ENCODE data around the gene SLC18A3.

The SLC18A3 gene

DNA sequence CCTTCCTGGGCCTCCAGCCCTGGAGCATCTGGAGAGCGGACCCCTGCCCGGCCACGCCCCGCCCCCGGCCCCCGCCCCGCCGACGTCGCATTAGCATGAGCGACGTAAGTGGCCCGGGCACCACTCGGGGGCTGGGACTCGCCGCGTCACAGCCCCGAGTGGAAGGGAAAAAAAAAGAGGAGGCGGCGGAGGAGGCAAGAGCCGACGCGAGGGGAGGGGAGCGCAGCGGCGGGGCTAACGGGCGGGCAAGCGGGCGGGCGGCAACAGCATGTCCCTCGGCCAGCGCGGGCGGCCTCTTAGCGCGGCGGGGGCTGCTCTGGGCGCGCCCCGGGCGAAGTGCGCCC is at the start of gene SLC18A3:
SLC18A3 (plus strand) TSS at position 197 of the 344 bp plus-strand sequence. CDS start 431 bp downstream, outside the sequence.
- DNase-seq (ENCODE audit: low read depth) = no peak

DNA sequence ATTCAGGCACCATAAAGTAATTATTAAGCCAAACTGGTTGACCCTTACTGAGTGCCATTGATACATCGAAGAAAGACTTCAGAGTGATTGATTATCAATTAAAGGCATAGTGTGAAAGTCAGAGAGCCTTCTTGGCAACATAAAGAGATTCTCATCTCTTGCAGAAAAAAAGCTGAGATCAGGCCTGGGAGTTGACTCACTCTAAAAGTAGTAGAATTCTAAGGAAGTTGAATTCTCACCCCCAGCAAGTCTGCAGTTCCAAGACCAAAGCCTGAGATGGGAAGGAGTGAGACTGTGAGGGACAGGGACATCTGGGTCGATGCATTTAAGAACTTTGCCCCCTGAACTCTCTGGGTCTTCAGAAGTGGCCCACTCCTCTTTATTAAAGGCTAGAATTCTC is 49.6 kb upstream of the SLC18A3 start:
- DNase-seq (ENCODE audit: low read depth) = no peak

DNA sequence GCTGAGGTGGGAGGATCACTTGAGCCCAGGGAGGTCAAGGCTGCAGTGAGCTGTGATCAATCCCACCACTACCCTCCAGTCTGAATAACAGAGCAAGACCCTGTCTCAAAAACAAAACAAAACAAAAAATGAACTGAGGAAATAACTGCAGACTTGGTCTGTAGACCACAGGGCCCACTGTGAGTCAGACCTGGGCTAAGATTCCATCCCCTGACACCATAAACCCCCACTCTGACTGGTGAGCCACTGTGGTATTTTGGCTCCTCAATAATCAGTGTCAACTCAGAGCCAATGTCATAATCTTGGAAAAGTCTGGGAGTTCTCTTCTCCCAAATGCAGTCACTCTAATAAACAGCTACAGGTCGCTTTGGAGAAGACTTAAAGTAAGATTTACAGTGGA is 47.2 kb upstream of the SLC18A3 start:
- DNase-seq (ENCODE audit: low read depth) = no peak

DNA sequence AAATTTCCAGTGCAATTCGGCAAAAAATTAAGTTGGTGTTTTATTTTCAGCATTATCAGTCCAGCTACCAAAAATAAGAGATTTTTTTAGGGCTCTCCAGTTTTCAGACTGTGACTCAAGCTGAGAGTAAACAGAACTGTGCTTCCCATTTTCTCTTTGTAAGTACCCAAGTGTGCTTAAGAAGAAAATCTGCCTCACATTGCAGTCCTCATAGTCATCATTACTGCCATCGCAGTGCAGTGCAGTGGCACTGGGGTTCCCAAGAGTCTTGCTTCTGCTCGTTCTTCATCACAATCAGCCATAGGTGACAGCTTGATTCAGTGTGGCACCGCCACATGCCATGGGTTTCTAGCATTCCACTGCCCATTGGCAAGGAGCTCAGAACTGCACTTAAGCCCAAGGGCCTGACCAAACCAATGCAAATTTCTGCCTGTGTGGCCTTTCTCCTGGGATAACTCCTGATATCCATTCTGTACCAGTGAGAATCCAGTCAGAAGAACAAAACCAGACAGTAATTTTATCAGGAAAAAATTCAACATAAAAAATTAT is 45.6 kb upstream of the SLC18A3 start:
- DNase-seq (ENCODE audit: low read depth) = no peak

DNA sequence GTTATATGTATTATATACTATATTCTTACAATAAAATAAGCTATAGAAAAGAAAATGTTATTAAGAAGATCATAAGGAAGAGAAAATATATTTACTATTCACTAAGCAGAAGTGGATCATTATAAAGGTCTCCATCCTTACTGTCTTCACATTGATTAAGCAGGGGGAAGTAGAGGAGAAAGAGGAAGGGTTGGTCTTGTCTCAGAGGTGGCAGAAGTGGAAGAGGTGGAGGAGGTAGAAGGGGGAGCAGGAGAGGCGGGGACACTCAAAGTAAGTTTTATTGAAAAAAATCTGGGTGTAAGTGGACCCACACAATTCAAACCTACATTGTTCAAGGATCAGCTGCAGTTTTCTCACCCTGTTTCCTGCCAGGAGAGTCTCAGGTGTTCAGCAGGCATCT is 42.3 kb upstream of the SLC18A3 start:
- DNase-seq (ENCODE audit: low read depth) = no peak

DNA sequence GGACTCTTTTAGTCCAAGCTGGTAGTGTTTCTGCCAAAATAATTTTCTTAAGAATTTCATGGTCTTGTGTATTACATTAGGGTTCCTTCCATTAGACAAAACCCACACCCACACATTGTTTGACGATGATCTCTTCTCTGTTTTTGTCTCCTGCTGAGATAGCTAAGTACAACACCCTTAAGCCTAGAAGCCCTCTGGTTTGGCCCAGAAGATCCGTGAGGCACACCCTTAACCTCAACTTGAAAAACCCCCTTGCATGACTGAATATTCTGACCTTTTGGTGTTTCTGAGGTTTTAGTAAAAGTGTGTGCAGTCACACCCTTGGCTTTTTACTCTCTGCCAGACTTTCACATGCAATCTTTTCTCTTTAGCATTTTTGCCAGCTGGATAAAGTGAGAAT is 41.9 kb upstream of the SLC18A3 start:
- no peak for DNase-seq (ENCODE audit: low read depth)

DNA sequence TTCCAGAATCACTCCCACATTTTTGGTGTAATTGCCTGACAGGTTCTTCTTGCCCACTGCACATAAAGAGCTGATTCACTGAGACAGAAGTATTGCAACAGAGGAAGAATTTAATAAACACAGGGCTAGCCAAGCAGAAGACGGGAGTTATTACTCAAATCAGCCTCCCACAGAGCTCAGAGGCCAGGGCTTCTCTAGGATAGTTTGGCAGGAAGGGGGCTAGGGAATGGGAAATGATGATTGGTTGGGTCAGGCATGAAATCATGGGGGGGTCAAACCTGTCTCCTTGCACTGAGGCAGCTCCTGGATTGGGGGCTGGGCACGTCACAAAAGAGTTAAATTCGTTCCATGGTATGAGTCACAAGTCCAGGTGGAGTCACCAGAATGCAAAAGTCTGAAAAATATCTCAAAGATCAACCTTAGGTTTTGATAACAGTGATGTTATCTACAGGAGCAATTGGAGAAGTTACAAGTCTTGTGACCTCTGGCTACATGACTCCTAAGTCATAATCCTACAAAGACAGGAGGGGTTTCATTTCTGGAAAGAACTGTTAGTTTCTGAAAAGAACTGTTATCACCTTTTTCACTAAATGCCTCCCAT is 41.0 kb upstream of the SLC18A3 start:
- DNase-seq (ENCODE audit: low read depth) = no peak

DNA sequence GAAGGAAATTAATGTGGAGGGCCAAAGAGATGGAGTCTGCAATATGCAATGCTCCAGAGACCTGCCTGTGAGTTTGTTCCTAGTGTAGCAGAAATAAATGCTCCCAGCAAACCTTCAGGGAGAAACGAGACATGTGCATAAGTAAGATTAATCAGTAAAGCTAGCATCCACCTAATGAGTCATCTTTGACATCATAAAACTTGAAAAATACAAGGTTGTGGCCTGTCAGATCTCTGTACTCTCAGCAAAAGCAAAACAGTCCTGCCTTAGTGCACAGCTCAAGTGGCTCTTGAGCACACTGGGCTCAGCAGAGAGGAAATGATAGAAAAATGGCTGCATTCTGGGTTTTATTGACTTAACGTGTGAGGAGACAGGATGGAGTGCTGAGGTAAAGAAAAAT is 38.7 kb upstream of the SLC18A3 start:
- no peak for DNase-seq (ENCODE audit: low read depth)

DNA sequence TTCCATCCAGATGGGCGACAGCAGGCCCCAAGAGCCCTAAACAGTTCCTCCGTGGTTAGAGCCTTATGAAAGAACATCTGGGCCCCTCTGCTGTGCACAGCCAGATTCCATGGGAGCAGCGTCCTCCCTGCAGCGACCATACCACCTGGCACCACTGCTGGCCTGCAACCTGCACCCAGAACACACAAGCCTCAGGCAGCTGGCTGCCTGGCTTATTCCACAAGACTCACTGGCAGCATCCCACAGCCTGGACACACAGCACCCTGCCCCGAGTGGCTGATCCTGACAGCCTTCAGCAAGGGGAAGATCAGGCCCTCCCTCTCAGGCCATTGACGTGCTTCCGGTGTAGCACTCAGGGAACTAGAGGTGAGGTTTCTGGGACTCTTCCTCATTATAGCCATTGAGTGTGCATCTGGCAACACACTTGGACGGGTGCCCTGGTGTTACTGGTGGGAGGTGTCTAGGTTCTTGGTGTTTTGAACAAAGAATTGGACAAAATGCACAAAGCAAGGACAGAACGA is 37.5 kb upstream of the SLC18A3 start:
- no peak for DNase-seq (ENCODE audit: low read depth)

DNA sequence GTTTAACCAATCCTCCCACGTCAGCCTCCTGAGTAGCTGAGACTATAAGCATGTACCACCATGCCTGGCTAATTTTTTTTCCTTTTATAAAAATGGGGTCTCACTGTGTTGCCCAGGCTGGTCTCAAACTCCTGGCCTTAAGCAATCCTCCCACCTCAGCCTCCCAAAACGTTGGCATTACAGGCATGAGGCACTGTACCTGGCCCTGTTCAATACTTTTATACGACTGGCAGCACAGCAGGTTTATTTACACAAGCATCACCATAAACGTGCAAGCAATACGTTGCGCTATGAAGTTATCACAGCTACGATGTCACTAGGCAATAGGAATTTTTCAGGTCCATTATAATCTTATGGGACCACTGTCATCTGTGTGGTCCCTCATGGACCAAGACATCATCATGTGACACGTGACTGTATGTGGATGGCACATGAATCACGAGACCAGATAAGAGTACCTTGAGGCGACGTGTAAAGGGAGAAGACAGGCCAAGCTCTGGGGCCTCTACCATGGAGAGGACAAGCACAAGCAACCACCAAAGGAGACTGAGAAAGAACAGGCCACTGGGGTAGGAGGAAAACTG is 34.5 kb upstream of the SLC18A3 start:
- no peak for DNase-seq (ENCODE audit: low read depth)

DNA sequence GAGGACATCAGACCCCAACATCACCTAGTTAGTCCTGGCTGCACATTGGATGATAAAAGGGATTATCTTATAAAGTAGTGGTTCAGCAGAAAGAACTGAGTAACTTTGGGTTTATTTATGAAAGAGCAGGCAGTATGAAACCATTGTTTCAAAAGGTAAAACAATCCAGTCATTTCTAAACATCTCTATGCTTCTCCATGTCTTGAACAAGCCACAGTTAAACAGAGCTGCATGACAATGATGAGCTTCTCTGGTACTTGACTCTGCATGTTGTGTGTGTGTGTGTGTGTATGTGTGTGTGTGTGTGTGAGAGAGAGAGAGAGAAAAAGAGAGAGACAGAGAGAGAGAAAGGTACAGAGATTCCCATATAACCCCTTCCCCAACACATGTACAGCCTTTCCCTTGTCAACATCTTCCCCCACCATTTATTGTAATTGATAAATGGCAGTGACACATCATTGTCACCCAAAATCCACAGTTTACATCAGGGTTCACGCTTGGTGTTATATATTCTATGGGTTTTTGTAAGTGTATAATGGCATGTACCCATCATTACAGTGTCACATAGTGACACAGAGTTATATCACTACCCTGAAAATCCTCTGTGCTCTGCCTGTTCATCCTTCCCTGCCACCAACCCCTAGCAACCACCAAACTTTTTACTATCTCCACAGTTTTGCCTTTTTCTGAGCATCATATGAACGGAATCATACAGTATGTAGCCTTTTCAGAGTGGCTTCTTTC is 32.8 kb upstream of the SLC18A3 start:
- DNase-seq (ENCODE audit: low read depth) = no peak

DNA sequence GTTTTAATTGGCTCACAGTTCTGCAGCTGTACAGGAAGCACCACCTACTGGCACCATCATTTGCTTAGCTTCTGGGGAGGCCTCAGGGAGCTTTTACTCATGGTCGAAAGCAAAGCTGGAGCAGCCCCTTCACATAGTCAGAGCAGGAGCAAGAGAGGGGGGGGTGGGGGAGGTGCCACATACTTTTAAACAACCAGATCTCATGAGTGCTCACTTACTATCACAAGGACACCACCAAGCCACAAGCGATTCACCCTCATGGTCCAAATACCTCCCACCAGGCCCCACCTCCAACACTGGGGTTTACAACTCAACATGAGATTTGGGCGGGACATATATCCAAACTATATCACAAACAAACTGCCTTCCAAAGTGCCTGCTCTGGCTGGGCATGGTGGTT is 31.7 kb upstream of the SLC18A3 start:
- no peak for DNase-seq (ENCODE audit: low read depth)

DNA sequence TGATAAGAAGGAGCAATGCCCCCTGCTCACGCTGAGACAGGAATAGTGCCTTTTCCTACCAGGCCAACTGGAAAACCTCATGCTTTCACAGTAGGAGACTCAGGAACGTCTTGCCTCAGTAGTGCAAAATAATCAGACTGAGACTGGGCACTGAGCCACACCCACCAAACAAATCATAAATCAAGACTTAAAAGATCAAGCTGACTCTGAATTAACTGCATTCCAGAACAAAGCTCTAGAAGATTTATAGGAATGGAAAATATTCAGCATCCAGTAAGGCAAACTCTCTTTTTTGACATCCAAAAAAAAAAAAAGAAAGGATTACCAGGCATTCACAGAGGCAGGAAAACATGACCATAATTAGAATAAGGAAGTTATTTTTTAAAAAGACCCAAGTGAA is 30.5 kb upstream of the SLC18A3 start:
- no peak for DNase-seq (ENCODE audit: low read depth)

DNA sequence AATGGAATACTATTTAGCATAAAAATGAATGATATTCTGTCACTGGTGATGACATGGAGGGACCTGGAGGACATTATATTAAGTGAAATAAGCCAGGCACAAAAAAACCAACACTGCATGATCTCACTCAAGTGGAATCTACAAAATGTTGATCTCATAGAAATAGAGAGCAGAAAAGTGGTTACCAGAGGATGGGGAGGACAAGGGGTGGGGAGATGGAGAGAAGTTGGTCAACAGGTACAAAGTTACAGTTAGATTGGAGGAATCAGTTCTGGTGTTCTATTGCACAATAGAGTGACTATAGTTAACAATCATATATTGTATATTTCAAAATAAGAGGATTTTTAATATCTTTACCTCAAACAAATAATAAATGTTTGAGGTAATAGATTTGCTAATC is 24.7 kb upstream of the SLC18A3 start:
- no peak for DNase-seq (ENCODE audit: low read depth)

DNA sequence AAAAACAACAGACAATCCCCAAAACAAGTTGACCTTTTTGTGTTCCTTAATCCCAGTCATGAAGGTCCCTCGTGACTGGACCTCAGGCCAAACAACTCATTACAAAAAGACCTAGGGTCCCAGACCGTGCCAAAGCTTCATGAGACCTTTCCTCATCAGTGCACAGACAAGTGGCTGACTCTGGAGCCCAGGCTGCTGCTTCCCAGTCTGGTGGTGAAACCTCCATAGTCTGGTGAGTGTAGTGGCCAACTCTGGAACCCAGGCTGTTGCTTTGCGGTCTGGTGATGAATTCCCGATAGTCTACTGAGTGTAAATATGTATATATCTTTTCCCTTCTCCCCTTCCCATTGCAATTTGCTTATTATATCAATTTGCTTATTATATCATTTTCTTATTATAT is 22.1 kb upstream of the SLC18A3 start:
- DNase-seq (ENCODE audit: low read depth) = no peak

DNA sequence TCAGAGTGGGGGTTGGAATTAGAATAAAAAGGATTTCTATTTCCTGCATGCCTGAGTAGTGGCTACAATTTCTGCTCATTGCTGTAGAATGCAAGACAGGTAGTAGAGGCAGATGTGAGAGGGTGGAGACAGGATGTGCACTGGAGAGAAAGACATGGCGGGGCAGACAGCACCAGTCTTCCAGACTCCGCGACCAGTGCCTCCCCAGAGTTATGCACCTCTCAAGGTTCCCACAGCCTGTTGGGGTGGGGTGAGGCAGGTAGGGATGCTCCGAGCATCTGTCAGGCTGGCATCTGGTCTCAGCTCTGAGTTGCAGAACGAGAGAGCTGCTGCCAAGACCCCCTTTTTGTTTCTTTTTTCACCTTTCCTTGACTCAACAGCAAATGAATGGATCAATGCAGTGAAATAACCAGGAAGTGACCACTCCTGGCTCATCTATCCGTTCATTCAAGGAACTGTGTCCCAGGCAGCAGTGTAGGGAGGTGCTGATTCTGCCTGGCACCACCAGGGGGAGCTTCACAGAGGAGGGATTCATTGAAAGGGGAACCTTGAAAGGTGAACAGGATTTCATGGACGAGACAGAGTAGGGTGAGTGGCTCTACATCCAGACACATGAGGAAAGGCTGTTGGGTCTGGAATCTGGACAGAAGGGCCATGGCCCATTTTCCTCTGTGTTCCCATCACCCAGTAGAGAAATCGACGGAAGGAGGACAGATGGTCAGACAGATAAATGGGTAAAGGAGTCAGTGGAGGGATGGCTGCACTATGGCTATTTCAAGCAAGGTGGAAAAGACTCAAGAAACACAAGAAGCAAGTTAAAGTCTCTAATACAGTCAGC is 17.2 kb upstream of the SLC18A3 start:
- peak; percentile 16 for DNase-seq (ENCODE audit: low read depth)

DNA sequence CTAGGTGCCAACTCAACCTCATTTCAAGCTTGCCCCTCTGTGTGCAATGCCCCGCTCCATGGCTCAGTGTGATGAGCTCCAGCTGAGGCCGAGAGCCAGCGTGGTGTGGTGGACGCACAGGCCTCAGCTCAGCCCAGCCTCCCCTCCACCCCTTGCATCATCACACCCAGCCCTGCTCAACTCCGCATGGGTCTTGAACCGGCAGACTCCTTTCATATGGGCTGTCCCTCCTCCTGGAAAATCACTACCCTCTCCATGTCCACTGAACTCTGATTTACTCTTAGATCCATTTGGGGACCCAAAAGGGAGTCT is 16.6 kb upstream of the SLC18A3 start:
- DNase-seq (ENCODE audit: low read depth) = no peak

DNA sequence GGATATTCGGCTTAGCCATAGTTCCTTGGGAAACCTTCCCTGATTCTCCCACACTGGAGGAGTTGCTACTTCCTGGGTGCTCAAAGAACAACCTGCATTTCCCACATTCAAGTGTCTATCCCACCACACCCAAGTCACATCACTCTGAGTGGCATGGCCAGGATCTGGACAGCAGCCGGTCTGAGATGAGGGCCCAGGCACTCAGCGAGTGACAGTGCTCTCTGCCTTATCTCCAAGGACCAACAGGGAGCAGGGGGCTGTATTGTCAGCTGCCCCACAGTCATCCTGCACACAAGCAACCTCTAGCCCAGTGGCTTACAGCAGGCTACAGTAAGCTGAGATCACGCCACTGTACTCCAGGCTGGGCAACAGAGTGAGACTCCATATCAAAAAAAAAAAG is 16.1 kb upstream of the SLC18A3 start:
- DNase-seq (ENCODE audit: low read depth) = no peak

DNA sequence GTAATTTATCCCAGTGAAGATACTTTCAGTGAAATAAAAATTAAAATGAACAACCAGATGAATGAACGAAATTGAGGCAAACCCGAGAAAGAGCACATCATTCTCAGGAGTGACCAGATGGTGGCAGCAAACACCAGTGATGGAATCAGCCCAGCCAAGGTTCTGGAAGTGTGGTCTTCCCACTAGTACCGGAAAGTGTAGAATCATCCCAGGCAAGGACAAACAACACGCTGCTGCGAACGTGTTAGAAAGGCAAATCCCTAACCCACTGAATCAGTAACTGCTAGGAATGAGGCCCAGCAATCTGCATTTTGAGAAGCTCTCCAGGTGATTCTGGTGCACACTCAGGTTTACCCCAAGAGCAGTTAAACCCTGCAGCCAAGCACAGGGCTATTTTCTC is 15.5 kb upstream of the SLC18A3 start:
- DNase-seq (ENCODE audit: low read depth) = no peak

DNA sequence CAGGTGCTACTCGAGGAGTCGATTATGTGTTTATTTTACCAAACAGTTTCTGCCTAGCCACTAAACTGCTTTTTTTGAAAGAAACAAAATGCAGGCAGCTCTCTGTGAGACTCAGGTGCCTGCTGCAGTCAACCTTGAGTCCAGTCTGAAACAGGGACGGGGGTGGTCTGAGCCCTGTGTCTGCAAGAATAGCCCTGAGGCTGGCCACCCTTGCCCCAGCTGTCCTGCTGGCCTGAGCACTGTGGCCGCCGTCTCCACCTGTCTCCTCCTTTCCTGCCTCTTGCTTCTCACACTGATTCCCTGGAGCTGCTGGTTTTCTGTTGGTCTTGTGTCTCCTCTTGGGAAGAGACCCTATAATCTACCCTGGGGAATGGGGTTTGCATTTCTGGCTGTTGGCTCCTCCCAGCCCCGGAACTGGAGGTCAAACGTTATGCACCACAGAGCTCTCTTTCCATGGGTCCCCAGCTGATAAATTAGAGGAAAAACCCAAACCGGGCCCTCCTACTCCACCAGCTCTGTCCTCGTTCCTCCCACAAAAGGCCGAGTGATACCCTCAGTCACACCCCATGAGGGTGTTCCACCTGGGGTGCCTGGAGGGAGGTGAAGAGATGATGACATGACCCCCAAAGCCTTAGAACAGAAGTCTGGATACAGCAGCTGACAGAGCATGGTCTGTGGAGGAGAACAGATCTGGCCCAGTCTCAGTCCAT is 15.0 kb upstream of the SLC18A3 start:
- DNase-seq (ENCODE audit: low read depth) = no peak

DNA sequence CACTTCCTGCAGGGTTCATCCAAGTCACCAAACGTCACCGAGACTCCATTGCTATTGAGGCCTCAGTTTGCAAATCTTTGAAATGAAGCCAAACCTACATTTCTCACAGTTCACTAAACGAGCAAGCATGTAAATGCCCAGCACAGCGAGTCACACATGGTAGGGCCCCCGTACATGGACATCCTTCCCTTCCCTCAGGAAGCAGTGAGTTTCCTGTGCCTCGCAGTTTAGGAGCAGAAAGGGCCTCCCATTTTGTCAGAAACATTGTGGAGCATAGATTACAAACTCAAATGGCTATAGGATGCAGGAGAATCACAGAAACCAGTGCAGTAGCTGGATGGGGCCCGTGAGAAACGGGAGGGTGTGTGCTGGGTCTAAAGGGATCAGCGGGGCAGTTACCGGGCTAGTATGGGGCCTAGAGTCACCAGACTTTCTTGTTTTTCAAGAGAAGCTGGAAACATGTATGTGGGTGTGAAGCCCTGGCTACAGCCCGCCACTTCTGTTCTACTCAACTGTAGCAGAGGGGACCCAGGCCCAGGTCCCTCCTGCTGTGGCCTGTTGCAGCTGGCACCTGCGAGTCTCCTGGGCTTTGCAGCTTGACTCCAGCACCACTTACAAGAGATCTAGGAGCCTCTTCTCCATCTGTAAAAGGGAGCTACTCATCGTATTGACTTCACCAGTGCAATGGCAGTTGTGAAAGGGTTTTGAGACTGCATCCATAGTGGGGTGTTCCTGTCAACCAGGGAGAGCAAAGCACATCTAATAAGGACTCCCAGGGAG is 14.2 kb upstream of the SLC18A3 start:
- no peak for DNase-seq (ENCODE audit: low read depth)
